ENCODE results near the gene OTOG. TPM values are rescaled to one million over a fixed set of nuclear protein-coding genes. Genes with fewer than 3 reads are reported as not detected.

OTOG gene
- total RNA-seq, 1 experiment from 2014 or later = 0.69 TPM

DNA sequence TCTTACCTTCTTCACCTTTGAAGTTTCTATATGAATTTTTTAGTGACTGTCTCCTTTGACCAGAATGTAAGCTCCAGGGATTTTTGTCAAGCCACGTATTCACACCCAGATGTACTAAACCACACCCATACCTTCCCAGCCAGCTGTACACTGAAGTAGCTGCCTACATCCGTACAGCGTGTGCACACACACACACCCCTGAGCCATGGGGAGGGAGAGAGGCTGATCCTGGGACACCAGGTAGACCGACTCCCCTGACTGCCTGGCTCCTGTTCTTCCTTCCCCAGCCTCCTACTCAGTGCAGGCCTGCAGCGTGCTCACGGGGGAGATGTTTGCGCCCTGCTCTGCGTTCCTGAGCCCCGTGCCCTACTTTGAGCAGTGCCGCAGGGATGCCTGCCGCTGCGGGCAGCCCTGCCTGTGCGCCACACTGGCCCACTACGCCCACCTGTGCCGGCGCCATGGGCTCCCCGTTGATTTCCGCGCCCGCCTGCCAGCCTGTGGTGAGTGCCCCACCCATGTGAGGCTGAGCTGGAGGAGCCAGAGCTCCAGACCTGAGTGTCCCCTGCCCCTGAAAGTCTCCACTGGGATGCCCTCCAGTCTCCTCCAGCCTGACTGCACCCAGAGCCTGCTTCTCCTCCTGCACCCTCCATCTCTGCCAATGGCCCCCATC is 25.9 kb downstream of the OTOG start:
- Histone ChIP-seq H3K4me3 (ENCODE audit: insufficient read depth, low read depth, low read length) (no peak overlapping the region), H3K36me3 (replicated peaks; ENCODE audit: control insufficient read depth, insufficient read depth, low read length) (no peaks in the 10 kb centered on the region), H3K27me3 (ENCODE audit: control insufficient read depth, insufficient read depth, low read length) (no peaks in the 10 kb centered on the region; the same call in 1 of the 2 replicates)
- peak; percentile 30 for DNase-seq

DNA sequence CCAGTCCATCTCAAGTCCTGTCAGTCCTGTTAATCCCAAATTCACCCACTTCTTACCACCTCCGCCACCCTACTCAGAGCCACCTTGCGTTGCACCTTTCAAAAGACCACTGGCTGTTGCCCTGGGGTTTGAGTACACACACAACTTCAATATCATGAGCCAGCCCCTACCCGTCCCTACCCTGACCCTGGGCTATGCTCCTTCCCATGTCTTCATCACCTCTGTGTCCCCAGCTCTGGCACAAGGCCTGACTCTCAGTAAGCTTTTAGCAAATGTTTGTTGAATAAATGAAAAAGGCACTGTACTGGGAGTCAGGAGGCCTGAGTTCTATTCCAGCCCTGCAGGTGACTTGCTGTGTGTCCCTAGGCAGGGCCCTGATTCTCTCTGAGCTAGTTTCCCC is 26.5 kb downstream of the OTOG start:
- Histone ChIP-seq H3K36me3 (replicated peaks; ENCODE audit: control insufficient read depth, insufficient read depth, low read length) (no peaks in the 10 kb centered on the region), H3K27me3 (ENCODE audit: control insufficient read depth, insufficient read depth, low read length) (no peaks in the 10 kb centered on the region; the same call in 1 of the 2 replicates), H3K4me3 (ENCODE audit: insufficient read depth, low read depth, low read length) (no peak overlapping the region)
- no peak for DNase-seq

DNA sequence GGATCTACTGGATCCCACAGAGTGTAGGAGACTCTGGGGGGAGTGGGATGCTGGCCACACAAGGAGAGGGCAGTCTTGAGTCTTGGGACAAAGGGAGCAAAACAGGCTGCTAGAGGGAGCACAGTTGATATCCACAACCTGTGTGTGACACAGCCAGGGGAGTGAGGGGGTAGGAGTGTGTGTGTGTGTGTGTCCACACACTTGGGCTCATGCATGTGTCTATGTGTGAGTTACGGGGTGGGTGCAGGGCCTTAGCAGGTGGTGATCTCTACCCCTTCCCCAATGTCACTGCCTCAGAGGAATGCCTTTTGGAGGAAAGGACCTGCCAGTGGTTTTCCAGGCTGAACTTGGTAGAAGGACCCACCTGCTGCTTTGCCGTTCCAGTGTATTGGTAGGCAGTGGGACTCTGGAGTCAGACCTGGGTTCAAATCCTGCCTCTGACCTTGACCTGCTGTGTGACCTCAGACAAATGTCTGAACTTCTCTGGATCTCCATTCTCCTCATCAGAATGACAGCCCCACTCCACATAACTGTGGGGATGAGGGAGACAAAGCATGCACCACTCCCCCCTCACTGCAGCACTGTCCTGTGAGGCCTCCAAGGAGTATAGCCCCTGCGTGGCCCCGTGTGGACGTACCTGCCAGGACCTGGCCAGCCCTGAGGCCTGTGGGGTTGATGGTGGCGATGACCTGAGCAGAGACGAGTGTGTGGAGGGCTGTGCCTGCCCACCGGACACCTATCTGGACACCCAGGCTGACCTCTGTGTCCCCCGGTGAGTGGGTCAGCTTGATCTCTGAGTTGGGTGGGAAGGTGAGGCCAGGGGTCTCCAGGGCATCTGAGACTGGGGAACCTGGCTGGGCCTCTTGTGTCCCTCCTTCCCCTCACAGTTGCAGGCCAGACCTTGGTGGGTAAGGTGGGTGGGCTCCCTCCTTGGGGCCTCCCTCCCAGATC is 27.4 kb downstream of the OTOG start:
- Histone ChIP-seq H3K4me3 (ENCODE audit: insufficient read depth, low read depth, low read length) (no peak overlapping the region), H3K36me3 (replicated peaks; ENCODE audit: control insufficient read depth, insufficient read depth, low read length) (no peaks in the 10 kb centered on the region), H3K27me3 (ENCODE audit: control insufficient read depth, insufficient read depth, low read length) (no peaks in the 10 kb centered on the region; the same call in 1 of the 2 replicates)
- DNase-seq = no peak

DNA sequence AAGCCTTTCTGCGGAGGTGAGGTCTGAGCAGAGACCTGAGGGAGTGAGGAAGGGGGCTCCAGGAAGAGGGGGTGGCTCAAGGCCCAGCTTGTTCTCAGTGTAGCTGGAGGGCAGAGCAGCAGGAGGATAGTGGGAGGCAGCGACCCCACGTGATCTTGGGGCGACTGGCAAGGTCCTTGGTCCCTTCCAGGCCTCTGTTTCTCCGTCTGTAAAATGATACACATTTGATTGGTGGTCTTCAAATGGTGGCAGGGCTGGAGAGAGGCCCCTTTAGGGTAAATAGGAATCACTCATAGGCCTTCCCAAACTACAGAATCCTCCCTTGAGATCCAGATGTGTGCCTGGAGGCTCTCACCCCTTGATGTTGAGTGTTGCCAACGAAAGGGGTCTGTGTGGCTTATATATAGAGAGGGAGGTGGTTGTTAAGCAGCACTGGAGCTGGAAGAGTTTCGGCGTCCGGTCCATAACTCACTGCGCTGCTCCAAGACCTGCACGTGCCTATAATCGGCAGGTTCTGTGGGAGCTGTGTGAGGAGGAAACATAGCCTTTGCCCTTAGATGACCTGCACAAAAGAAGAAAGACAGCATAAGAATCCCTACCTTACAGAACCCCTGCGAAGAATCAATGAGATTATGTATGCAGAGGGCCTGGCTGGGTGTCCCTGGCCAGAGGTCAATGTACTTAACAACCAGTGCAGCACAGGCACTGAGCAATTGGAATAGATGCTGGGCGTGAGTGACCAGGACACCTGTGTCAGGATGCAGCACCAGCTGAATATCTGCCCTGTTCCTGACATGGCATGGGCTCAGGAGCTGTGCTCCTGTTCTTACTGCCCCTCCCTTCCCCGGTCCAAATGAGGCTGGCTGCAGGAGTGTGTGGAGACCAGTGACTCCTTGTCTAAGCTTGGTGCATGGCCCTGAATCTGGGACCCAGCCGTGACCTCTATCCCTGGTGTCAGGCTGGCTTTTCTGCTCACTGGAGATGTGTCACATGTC is 28.7 kb downstream of the OTOG start:
- no peaks in the 10 kb centered on the region for H3K36me3 ChIP-seq (replicated peaks; ENCODE audit: control insufficient read depth, insufficient read depth, low read length)
- H3K4me3 ChIP-seq (ENCODE audit: insufficient read depth, low read depth, low read length) = no peak overlapping the region
- no peak for DNase-seq
- no peaks in the 10 kb centered on the region; the same call in 1 of the 2 replicates for H3K27me3 ChIP-seq (ENCODE audit: control insufficient read depth, insufficient read depth, low read length)

DNA sequence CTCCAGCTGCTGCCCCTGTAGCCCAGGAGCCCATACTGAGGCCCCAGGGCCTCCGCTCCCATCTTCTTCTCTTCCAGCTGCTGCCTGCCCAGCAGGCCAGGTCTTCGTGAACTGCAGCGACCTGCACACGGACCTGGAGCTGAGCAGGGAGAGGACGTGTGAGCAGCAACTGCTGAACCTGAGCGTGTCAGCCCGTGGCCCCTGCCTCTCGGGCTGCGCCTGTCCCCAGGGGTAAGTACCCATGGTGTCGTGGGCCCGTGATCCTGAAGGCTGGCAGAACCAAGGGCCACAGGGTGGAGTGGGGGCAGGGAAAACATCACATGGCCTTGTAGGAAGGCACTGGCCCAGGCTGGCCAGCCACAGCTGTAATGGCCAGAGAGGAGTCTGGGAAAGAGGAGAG is 31.2 kb downstream of the OTOG start:
- Histone ChIP-seq H3K27me3 (ENCODE audit: control insufficient read depth, insufficient read depth, low read length) (no peaks in the 10 kb centered on the region; the same call in 1 of the 2 replicates), H3K4me3 (ENCODE audit: insufficient read depth, low read depth, low read length) (no peak overlapping the region), H3K36me3 (replicated peaks; ENCODE audit: control insufficient read depth, insufficient read depth, low read length) (no peaks in the 10 kb centered on the region)
- no peak for DNase-seq

DNA sequence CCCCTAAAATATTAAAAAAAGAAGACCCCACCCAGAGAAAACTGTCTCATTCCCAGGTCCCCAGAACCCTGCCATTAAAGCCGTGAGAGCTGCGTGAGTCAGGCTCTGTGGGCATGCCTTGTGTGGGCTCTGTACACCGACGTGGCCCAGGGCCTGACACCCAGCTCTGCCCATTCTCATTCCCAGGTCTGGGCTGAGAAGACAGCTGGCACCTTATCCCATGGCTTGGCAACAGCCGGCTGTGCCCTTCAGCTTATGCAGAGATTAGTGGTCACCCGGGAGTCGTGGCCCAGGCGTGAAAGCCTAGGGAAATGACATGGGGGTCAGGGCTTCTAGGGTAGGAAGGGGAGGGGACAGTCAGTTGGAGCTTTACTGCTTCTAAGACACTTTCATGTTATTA is 31.9 kb downstream of the OTOG start:
- no peak for DNase-seq
- Histone ChIP-seq H3K4me3 (ENCODE audit: insufficient read depth, low read depth, low read length) (no peak overlapping the region), H3K36me3 (replicated peaks; ENCODE audit: control insufficient read depth, insufficient read depth, low read length) (no peaks in the 10 kb centered on the region), H3K27me3 (ENCODE audit: control insufficient read depth, insufficient read depth, low read length) (no peaks in the 10 kb centered on the region; the same call in 1 of the 2 replicates)

DNA sequence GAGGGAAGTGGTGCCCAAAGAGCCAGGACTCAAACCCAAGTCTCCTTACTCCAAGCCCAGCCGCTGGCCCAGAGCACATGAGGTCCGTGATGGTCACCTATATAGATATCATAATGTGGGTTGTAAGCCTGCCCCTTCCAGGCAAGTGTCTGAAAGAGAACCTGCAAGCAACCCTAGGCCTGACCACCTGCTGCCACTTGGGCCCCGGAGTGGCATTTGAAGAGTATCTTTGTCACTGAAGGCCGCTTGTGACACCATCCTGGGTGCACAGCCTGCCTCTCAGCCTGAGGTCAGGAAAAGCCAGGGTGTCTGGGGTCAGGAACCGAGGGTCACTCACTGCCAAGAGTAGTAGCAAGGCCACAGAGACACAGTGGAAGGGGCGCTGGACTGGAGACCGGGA is 32.4 kb downstream of the OTOG start:
- DNase-seq = no peak

DNA sequence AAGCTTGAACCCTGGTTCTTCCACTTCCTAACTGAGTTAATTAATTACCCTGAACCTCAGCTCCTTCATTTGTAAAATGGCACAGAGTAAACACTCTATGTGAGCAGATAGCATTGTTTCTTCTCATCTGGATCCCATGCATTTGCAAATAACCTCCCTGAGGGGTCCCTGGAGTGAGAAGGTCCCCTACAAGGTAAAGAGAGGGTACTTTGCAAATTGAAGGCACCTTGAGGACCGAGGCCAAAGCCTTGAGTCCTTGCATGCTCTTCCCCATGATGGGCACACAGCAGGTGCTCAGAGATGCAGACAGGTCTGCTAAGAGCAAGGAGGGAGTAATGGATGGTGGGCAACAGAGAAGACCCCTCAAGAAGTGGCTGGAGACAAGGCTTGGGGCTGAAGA is 33.2 kb downstream of the OTOG start:
- no peak for DNase-seq

More for the DNA sequence above, 32.4 kb downstream of the OTOG start:
- H3K36me3 ChIP-seq (replicated peaks; ENCODE audit: control insufficient read depth, insufficient read depth, low read length) = no peaks in the 10 kb centered on the region
- no peaks in the 10 kb centered on the region; the same call in 1 of the 2 replicates for H3K27me3 ChIP-seq (ENCODE audit: control insufficient read depth, insufficient read depth, low read length)
- no peak overlapping the region for H3K4me3 ChIP-seq (ENCODE audit: insufficient read depth, low read depth, low read length)

DNA sequence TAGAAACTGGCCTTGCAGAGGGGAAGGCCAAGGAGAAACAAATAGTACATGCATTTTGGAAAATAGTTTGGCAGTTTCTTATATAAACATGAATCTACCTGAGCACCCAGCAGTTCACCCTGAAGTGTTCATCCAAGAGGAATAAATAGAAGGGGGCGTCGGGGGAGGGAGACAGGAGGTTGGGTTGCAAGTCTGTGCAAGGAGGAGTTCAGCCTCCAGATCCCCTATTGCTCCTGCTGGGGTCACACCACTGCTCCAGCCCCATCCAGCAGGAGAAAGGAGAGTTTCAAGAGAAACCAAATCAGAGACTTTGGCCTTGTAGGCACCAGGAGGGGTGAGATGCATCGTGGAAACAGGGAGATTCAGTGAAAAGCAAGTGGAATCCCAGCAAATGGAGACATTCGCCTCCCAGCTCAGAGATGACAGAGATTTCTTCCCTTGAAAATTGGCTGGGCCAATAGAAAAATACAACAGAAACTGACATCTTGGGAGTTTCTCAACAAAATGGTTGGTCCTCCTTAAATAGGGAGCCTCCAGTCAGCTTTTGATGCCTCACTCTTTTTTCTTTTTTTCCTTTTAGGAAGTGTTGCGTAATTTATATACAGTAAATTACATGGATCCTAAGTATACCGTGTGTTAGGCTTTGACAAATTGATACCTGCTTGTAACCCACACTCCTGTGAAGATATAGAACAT is 34.1 kb downstream of the OTOG start:
- DNase-seq = no peak
- no peaks in the 10 kb centered on the region for H3K36me3 ChIP-seq (replicated peaks; ENCODE audit: control insufficient read depth, insufficient read depth, low read length)
- no peaks in the 10 kb centered on the region; the same call in 1 of the 2 replicates for H3K27me3 ChIP-seq (ENCODE audit: control insufficient read depth, insufficient read depth, low read length)
- no peak overlapping the region for H3K4me3 ChIP-seq (ENCODE audit: insufficient read depth, low read depth, low read length)

More for the DNA sequence above, 33.2 kb downstream of the OTOG start:
- no peaks in the 10 kb centered on the region; the same call in 1 of the 2 replicates for H3K27me3 ChIP-seq (ENCODE audit: control insufficient read depth, insufficient read depth, low read length)
- H3K36me3 ChIP-seq (replicated peaks; ENCODE audit: control insufficient read depth, insufficient read depth, low read length) = no peaks in the 10 kb centered on the region
- H3K4me3 ChIP-seq (ENCODE audit: insufficient read depth, low read depth, low read length) = no peak overlapping the region

DNA sequence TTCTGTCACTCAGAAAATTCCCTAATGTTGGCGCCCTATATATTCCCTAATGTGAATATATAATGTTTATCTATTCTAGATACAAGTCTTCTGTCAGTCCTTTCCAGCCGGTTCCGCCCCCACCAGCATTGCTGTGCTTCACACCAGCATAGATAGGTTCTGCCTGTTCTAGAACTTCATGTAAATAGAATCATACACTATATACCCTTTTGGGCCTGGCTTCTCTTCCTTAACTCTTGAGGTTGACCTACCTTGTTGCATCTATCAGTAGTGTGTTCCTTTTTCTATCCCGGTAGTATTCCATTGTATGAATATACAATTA is 34.6 kb downstream of the OTOG start:
- DNase-seq = no peak
- Histone ChIP-seq H3K4me3 (ENCODE audit: insufficient read depth, low read depth, low read length) (no peak overlapping the region), H3K27me3 (ENCODE audit: control insufficient read depth, insufficient read depth, low read length) (no peaks in the 10 kb centered on the region; the same call in 1 of the 2 replicates), H3K36me3 (replicated peaks; ENCODE audit: control insufficient read depth, insufficient read depth, low read length) (no peaks in the 10 kb centered on the region)

DNA sequence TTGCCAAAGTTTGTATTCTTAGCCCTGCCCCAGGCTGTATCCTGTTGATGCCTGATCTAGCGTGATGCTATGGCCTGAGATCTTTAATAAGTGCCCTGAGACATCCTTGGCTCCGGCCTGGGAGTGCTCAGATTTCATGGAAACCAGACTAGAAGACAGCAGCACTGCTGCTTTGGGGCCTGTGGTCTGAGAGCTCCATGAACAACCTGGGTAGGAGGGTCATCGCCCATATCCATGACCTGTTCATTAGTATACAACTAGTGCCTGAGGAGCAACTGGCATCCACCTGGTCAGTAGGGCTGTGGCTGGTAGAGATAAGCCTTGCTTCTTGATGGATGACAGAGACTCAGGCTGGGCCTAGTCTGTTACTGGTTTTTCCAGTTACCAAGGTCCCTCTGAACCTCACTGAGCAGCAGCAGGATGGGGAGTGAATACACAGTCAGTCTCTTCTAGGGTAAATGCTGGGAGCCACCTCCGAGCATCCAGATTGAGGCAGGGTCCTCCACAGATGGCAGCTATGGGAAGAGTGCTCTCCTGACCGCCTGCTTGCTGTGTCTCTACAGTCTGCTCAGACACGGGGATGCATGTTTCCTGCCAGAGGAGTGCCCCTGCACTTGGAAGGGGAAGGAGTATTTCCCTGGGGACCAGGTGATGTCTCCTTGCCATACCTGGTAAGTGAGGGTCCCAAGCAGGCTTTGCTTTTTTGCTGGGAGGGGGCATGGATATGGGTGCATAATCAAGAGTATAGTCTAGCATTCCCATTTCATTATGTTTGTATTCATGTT is 39.0 kb downstream of the OTOG start:
- no peak for DNase-seq
- Histone ChIP-seq H3K4me3 (ENCODE audit: insufficient read depth, low read depth, low read length) (no peak overlapping the region), H3K27me3 (ENCODE audit: control insufficient read depth, insufficient read depth, low read length) (peaks cover 2% of the 10 kb centered on the region; the same call in 1 of the 2 replicates), H3K36me3 (replicated peaks; ENCODE audit: control insufficient read depth, insufficient read depth, low read length) (no peaks in the 10 kb centered on the region)

DNA sequence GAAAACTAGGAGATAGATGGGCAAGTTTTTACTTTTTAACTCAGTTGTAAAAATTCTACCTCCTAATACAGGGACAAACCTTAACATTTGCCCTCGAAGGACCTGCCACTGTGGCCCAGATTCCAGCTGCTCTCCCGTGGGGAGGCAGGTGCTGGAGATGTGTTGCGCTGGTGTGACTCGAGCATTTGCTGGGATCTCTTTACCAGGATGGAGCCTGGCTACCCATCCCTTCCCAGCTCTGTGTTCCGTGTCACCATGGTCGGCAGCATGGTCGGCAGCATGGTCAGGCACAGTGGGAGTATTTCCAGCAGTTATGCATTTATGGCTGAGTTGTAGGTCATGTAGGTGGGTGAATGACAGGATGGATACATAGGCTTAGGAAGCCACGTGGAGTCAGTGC is 41.1 kb downstream of the OTOG start:
- DNase-seq = no peak
- Histone ChIP-seq H3K27me3 (ENCODE audit: control insufficient read depth, insufficient read depth, low read length) (peaks cover 2% of the 10 kb centered on the region; the same call in 1 of the 2 replicates), H3K36me3 (replicated peaks; ENCODE audit: control insufficient read depth, insufficient read depth, low read length) (no peaks in the 10 kb centered on the region), H3K4me3 (ENCODE audit: insufficient read depth, low read depth, low read length) (no peak overlapping the region)

DNA sequence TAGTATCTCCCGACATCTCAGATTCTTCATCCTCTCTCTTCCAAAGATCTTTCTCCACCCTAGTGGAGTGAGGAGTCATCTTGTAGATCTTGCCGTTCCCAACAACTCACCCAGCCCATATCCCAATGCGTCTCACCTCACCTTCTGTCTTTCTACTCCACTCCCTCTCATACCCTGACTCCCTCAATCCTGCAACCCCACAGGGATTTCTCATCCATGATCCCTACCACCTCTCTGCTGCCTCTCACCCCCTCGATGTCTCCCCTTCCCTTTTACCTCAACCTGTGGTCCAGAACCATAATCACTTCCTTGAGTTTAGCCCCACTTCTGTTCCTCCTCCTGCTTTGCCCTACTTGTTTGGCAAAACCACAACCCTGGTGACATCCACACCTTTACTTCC is 41.7 kb downstream of the OTOG start:
- no peak for DNase-seq
- H3K27me3 ChIP-seq (ENCODE audit: control insufficient read depth, insufficient read depth, low read length) = peaks cover 2% of the 10 kb centered on the region; the same call in 1 of the 2 replicates

More for the DNA sequence above, 41.7 kb downstream of the OTOG start:
- no peaks in the 10 kb centered on the region for H3K36me3 ChIP-seq (replicated peaks; ENCODE audit: control insufficient read depth, insufficient read depth, low read length)
- H3K4me3 ChIP-seq (ENCODE audit: insufficient read depth, low read depth, low read length) = no peak overlapping the region
